A673 (cell line): Measurements from ENCODE around the gene DROSHA. TPM values are rescaled to one million over a fixed set of nuclear protein-coding genes. Genes with fewer than 3 reads are reported as not detected.

ENCODE experiments used
- BruUV-seq: library from RNA; stranded (reverse); fragments of 400-500 nt; replicated peaks from 2 replicates; lab custom pipeline; 2021; lab: Mats Ljungman, UMichigan
- CTCF ChIA-PET: fragments of 300-600 bp; sonication (Branson Sonifier 250); formaldehyde crosslinking; loops from one replicate; lab custom pipeline; 2022; ENCODE audit warnings: antibody characterized with exemption; lab: Charles Lee
- POLR2A ChIA-PET: fragments of 300-600 bp; sonication (Branson Sonifier 250); formaldehyde crosslinking; loops from one replicate; lab custom pipeline; 2022; ENCODE audit warnings: antibody characterized with exemption; ENCODE audit not compliant: low non-redundant PET; lab: Charles Lee
- DNase-seq: peaks from one replicate; pipeline ENCODE4 v3.0.0-alpha.2; 2015; ENCODE audit warnings: low spot score
- H3K27ac ChIP-seq: fragments of 200-600 bp; sonication (generic); 2 replicates; pipeline ENCODE4 v1.5.1; 2016; ENCODE audit warnings: mixed run types, low read depth, mild to moderate bottlenecking, mixed read lengths, antibody characterized with exemption, low read length; ENCODE audit not compliant: poor library complexity, severe bottlenecking
- H3K27me3 ChIP-seq: fragments of 200-600 bp; sonication (generic); replicated peaks from 2 replicates; pipeline ENCODE4 v1.6.1; 2017; ENCODE audit warnings: mixed run types, low read depth, mild to moderate bottlenecking, mixed read lengths, antibody characterized with exemption, low read length; ENCODE audit not compliant: insufficient read depth, poor library complexity
- H3K36me3 ChIP-seq: fragments of 200-600 bp; sonication (generic); 2 replicates; pipeline ENCODE4 v1.6.1; 2016; ENCODE audit warnings: mixed run types, mild to moderate bottlenecking, mixed read lengths, antibody characterized with exemption, low read length; ENCODE audit not compliant: insufficient read depth, poor library complexity, severe bottlenecking
- H3K4me1 ChIP-seq: fragments of 200-600 bp; sonication (generic); 2 replicates; pipeline ENCODE4 v1.6.1; 2017; ENCODE audit warnings: mixed run types, mild to moderate bottlenecking, mixed read lengths, antibody characterized with exemption, low read length; ENCODE audit not compliant: insufficient read depth, poor library complexity, severe bottlenecking
- H3K4me3 ChIP-seq: fragments of 200-600 bp; sonication (generic); 2 replicates; pipeline ENCODE4 v1.5.1; 2016; ENCODE audit warnings: low read depth, mixed run types, mild to moderate bottlenecking, mixed read lengths, low read length; ENCODE audit not compliant: poor library complexity, severe bottlenecking
- H3K9me3 ChIP-seq: fragments of 200-600 bp; sonication (generic); 2 replicates; pipeline ENCODE4 v1.6.1; 2016; ENCODE audit warnings: mixed run types, low read depth, mild to moderate bottlenecking, mixed read lengths, antibody characterized with exemption, low read length; ENCODE audit not compliant: poor library complexity, severe bottlenecking
- EZH2 ChIP-seq: fragments of 200-600 bp; sonication (generic); IDR thresholded peaks from 2 replicates; pipeline ENCODE4 v1.6.1; 2017; ENCODE audit warnings: borderline replicate concordance, low read depth, mild to moderate bottlenecking, mixed read lengths, antibody characterized with exemption, low read length; ENCODE audit not compliant: poor library complexity, severe bottlenecking
- intact Hi-C: fragments of 100-400 bp; cut with micrococcal nuclease; formaldehyde crosslinking; loops from one replicate; pipeline ENCODE4 v1.10.0; 2022; ENCODE audit not compliant: unreplicated experiment
- total RNA-seq: library from RNA; stranded (reverse); gene quantifications from 2 replicates; pipeline ENCODE4 v1.2.3, GENCODE V29; 2021
- TF ChIP-seq, protein P1 (sequence below): fragments of 300-800, 200-600 bp; sonication (generic); conservative IDR thresholded peaks from 2 replicates; pipeline ENCODE4 v1.5.1; 2017; ENCODE audit warnings: low read depth, mild to moderate bottlenecking, antibody characterized with exemption, low read length, moderate library complexity, mixed read lengths

The DROSHA gene
- total RNA-seq, 1 experiment from 2014 or later, result 143 TPM

DNA sequence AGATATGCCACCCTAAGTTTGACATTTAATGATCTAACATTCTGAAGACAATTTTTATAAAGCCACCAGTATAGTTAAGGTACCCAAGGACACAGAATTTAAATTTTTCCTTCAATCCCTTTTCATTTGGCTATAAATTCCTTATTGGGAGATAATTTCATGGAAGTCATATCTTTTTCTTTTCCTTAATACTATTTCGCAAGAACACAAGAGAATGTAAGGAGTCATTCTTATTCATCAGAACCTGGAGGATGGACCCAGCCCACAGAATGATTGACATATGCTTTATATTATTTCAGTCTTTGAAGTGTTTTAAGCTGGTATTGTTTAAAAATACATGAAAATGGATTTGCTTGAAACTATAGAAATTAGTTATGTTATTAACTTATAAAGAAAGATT, 79.6 kb downstream of the DROSHA start:
- no TSS peak for BruUV-seq
- H3K36me3 ChIP-seq, result peaks cover 43% of the 10 kb centered on the region

DNA sequence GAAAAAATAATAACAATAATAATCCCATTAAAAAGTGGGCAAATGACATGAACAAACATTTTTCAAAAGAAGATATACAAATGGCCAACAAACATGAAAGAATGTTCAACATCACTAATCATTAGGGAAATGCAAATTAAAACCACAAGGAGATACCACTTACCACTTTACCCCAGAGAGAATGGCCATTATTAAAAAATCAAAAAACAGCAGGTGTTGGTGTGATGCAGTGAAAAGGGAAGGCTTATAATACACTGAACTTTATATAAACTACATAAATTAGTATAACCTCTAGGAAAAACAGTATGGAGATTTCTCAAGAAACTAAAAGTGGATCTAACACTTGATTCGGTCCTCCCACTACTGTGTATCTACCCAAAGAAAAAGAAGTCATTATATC, 81.9 kb downstream of the DROSHA start:
- Histone ChIP-seq H3K36me3 (peaks cover 30% of the 10 kb centered on the region), H3K27me3 (no peaks in the 10 kb centered on the region), H3K4me1 (no peaks in the 10 kb centered on the region), H3K27ac (no peak overlapping the region), H3K9me3 (peaks cover 2% of the 10 kb centered on the region), H3K4me3 (no peak overlapping the region)
- CTCF ChIA-PET, result no interaction called here
- TF ChIP-seq EZH2, result no peak
- TF ChIP-seq, protein P1, sequence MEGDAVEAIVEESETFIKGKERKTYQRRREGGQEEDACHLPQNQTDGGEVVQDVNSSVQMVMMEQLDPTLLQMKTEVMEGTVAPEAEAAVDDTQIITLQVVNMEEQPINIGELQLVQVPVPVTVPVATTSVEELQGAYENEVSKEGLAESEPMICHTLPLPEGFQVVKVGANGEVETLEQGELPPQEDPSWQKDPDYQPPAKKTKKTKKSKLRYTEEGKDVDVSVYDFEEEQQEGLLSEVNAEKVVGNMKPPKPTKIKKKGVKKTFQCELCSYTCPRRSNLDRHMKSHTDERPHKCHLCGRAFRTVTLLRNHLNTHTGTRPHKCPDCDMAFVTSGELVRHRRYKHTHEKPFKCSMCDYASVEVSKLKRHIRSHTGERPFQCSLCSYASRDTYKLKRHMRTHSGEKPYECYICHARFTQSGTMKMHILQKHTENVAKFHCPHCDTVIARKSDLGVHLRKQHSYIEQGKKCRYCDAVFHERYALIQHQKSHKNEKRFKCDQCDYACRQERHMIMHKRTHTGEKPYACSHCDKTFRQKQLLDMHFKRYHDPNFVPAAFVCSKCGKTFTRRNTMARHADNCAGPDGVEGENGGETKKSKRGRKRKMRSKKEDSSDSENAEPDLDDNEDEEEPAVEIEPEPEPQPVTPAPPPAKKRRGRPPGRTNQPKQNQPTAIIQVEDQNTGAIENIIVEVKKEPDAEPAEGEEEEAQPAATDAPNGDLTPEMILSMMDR, result no peak
- intact Hi-C loops, result no loop called here
- no peak for DNase-seq
- BruUV-seq, result no TSS peak
- POLR2A ChIA-PET, result no interaction called here

More for the DNA sequence above, 79.6 kb downstream of the DROSHA start:
- intact Hi-C loops, result no loop called here
- no peak for TF ChIP-seq EZH2
- TF ChIP-seq, protein P1, result no peak
- no peak for DNase-seq
- ChIA-PET POLR2A (no interaction called here), CTCF (no interaction called here)
- Histone ChIP-seq H3K9me3 (peaks cover 8% of the 10 kb centered on the region), H3K4me3 (no peak overlapping the region), H3K27me3 (no peaks in the 10 kb centered on the region), H3K4me1 (no peaks in the 10 kb centered on the region), H3K27ac (no peak overlapping the region)

DNA sequence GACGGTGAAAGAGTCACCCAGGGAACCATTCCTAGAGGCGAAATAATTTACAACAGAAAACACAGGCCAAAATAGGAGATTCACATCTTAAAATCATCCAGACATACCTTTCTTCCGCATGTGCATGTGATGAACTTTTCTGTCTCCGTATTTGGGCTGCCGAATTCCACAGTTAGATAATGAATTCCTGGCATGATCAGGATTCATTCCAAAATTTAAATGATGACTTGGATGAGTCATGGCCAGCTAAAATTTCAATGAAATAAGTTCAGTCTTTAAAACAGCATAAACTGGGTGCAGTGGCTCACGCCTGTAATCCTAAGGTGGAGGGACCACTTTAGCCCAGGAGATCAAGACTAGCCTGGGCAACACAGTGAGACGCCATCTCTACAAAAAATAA, 82.7 kb downstream of the DROSHA start:
- no peak for TF ChIP-seq EZH2
- TF ChIP-seq, protein P1, result no peak

More for the DNA sequence above, 82.7 kb downstream of the DROSHA start:
- peak; percentile 23 for DNase-seq
- no peaks in the 10 kb centered on the region for H3K27me3 ChIP-seq
- no peaks in the 10 kb centered on the region for H3K4me1 ChIP-seq
- peaks cover 29% of the 10 kb centered on the region for H3K36me3 ChIP-seq
- H3K4me3 ChIP-seq, result no peak overlapping the region
- H3K9me3 ChIP-seq, result no peaks in the 10 kb centered on the region
- no peak overlapping the region for H3K27ac ChIP-seq
- CTCF ChIA-PET, result no interaction called here
- intact Hi-C loops, result no loop called here
- no TSS peak for BruUV-seq
- POLR2A ChIA-PET, result no interaction called here
